B cell (primary cell): ENCODE results near the gene MRPL52.

Experiments
- CTCF ChIP-seq: fragments of 200-600 bp; IDR thresholded peaks from one replicate; pipeline ENCODE4 v1.8.0; 2022; ENCODE audit warnings: antibody characterized with exemption, mild to moderate bottlenecking
- EZH2 ChIP-seq: IDR thresholded peaks from 2 replicates; pipeline ENCODE4 v1.6.1; 2012; ENCODE audit warnings: borderline replicate concordance, low read depth, mild to moderate bottlenecking, moderate library complexity, low read length; ENCODE audit not compliant: insufficient read depth, poor library complexity, severe bottlenecking

GRCh38 chr14:22822571-22823098 lies 7.1 kb upstream of the MRPL52 start:
- no peak for TF ChIP-seq EZH2
- TF ChIP-seq CTCF = peak; percentile 82
